ENCODE data around the gene RAB35. TPM values are rescaled to one million over a fixed set of nuclear protein-coding genes. Genes with fewer than 3 reads are reported as not detected.

The RAB35 gene
- total and polyA plus RNA-seq, 4 donors, result 22.1 to 51.8 (median 37.1) TPM

DNA sequence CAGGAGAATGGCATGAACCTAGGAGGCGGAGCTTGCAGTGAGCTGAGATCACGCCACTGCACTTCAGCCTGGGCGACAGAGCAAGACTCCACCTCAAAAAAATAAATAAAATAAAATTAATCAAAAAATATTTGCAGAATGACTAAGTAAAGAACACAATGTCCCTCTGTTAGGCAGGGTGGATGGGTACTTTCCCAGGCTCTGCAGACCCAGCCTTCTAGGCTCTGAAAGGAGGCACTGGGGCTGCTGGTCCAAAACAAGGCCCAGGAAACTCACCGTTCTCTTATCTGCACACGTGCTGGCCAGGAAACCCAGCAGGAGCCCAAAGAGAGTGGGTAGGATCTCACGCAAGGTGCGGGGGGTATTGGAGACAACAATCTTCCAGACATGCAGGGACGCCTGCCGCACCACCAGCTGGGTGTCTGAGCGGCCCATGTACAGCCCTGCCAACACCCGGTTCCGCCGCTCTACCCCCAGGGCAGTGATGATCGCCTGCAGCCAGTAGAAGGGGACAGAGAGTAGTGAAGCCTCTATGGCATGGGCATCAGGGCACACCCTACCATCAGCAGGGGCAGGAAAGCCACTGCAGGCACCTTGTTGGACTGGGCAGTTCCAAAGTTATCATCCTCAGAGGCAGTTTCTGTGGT is 25.8 kb upstream of the RAB35 start:
- H3K27ac ChIP-seq (ENCODE audit: low read depth in 1 of 2, low read length in 1 of 2), result no peak overlapping the region
- no peak for DNase-seq
- H3K27me3 ChIP-seq (ENCODE audit: control insufficient read depth in 3 of 3, insufficient read depth in 3 of 3, low read length in 2 of 3), result no peaks in the 10 kb centered on the region
- no peak overlapping the region for H3K4me3 ChIP-seq
- H3K4me1 ChIP-seq (ENCODE audit: control insufficient read depth in 5 of 5, insufficient read depth in 5 of 5, low read length in 5 of 5), result no peaks in the 10 kb centered on the region
- peaks cover 43 to 69% (median 63%) of the 10 kb centered on the region in 4 donors for H3K36me3 ChIP-seq (ENCODE audit: control insufficient read depth in 4 of 4, insufficient read depth in 4 of 4, low read length in 4 of 4)
- no peaks in the 10 kb centered on the region for H3K9me3 ChIP-seq (ENCODE audit: control insufficient read depth in 4 of 4, insufficient read depth in 3 of 4, low read length in 3 of 4)
- no peak for ATAC-seq (ENCODE audit: insufficient read depth, low FRiP score)
- 97 to 98% methylated on average over 14 of the region's 14 CpGs for WGBS, 2 donors
- no peak for TF ChIP-seq CTCF (IDR thresholded peaks at IDR 0.05; ENCODE audit: control extremely low read depth, extremely low read depth)
- no peak overlapping the region for H3K9ac ChIP-seq (ENCODE audit: insufficient read depth in 1 of 2, low read length in 2 of 2)

GRCh38 chr12:120141336-120141735 is 24.8 kb upstream of the RAB35 start:
- H3K27me3 ChIP-seq (ENCODE audit: control insufficient read depth in 3 of 3, insufficient read depth in 3 of 3, low read length in 2 of 3), result no peaks in the 10 kb centered on the region
- 96 to 98% methylated on average over 6 of the region's 6 CpGs for WGBS, 2 donors
- DNase-seq, result no peak

GRCh38 chr12:120140603-120141002 is 24.1 kb upstream of the RAB35 start:
- H3K27ac ChIP-seq (ENCODE audit: low read depth in 1 of 2, low read length in 1 of 2), result no peak overlapping the region
- H3K36me3 ChIP-seq (ENCODE audit: control insufficient read depth in 4 of 4, insufficient read depth in 4 of 4, low read length in 4 of 4), result peaks cover 41 to 73% (median 69%) of the 10 kb centered on the region in 4 donors
- TF ChIP-seq CTCF (IDR thresholded peaks at IDR 0.05; ENCODE audit: control extremely low read depth, extremely low read depth), result no peak
- no peaks in the 10 kb centered on the region for H3K27me3 ChIP-seq (ENCODE audit: control insufficient read depth in 3 of 3, insufficient read depth in 3 of 3, low read length in 2 of 3)
- H3K9me3 ChIP-seq (ENCODE audit: control insufficient read depth in 4 of 4, insufficient read depth in 3 of 4, low read length in 3 of 4), result no peaks in the 10 kb centered on the region
- no peak for DNase-seq
- 95% methylated on average over 9 of the region's 9 CpGs for WGBS, 2 donors
- no peak for ATAC-seq (ENCODE audit: insufficient read depth, low FRiP score)
- no peaks in the 10 kb centered on the region for H3K4me1 ChIP-seq (ENCODE audit: control insufficient read depth in 5 of 5, insufficient read depth in 5 of 5, low read length in 5 of 5)
- H3K4me3 ChIP-seq, result no peak overlapping the region
- H3K9ac ChIP-seq (ENCODE audit: insufficient read depth in 1 of 2, low read length in 2 of 2), result no peak overlapping the region

More at GRCh38 chr12:120141336-120141735, 24.8 kb upstream of the RAB35 start:
- TF ChIP-seq CTCF (IDR thresholded peaks at IDR 0.05; ENCODE audit: control extremely low read depth, extremely low read depth), result no peak
- Histone ChIP-seq H3K9me3 (ENCODE audit: control insufficient read depth in 4 of 4, insufficient read depth in 3 of 4, low read length in 3 of 4) (no peaks in the 10 kb centered on the region), H3K9ac (ENCODE audit: insufficient read depth in 1 of 2, low read length in 2 of 2) (no peak overlapping the region), H3K36me3 (ENCODE audit: control insufficient read depth in 4 of 4, insufficient read depth in 4 of 4, low read length in 4 of 4) (peaks cover 38 to 70% (median 65%) of the 10 kb centered on the region in 4 donors), H3K4me1 (ENCODE audit: control insufficient read depth in 5 of 5, insufficient read depth in 5 of 5, low read length in 5 of 5) (no peaks in the 10 kb centered on the region), H3K27ac (ENCODE audit: low read depth in 1 of 2, low read length in 1 of 2) (no peak overlapping the region), H3K4me3 (no peak overlapping the region)
- no peak for ATAC-seq (ENCODE audit: insufficient read depth, low FRiP score)

GRCh38 chr12:120139958-120140357 is 23.4 kb upstream of the RAB35 start:
- Histone ChIP-seq H3K9ac (ENCODE audit: insufficient read depth in 1 of 2, low read length in 2 of 2) (no peak overlapping the region), H3K4me1 (ENCODE audit: control insufficient read depth in 5 of 5, insufficient read depth in 5 of 5, low read length in 5 of 5) (no peaks in the 10 kb centered on the region), H3K36me3 (ENCODE audit: control insufficient read depth in 4 of 4, insufficient read depth in 4 of 4, low read length in 4 of 4) (peaks cover 44 to 72% (median 66%) of the 10 kb centered on the region in 4 donors), H3K27me3 (ENCODE audit: control insufficient read depth in 3 of 3, insufficient read depth in 3 of 3, low read length in 2 of 3) (no peaks in the 10 kb centered on the region), H3K27ac (ENCODE audit: low read depth in 1 of 2, low read length in 1 of 2) (no peak overlapping the region), H3K4me3 (no peak overlapping the region), H3K9me3 (ENCODE audit: control insufficient read depth in 4 of 4, insufficient read depth in 3 of 4, low read length in 3 of 4) (no peaks in the 10 kb centered on the region)
- ATAC-seq (ENCODE audit: insufficient read depth, low FRiP score) (no peak), DNase-seq (no peak)
- 80 to 88% methylated on average over 5 of the region's 5 CpGs for WGBS, 2 donors
- no peak for TF ChIP-seq CTCF (IDR thresholded peaks at IDR 0.05; ENCODE audit: control extremely low read depth, extremely low read depth)

Data from lung (tissue), 12 donors.